ENCODE measurements around the gene NSD1.

NSD1 gene

GRCh38 chr5:177310332-177310731 lies 176.8 kb downstream of the NSD1 start:
- DNase-seq, result no peak

- DNase-seq, result no peak
These were observed 177.3 kb downstream of the NSD1 start for GRCh38 chr5:177310757-177311391.

- DNase-seq, result no peak
These were observed 177.8 kb downstream of the NSD1 start for GRCh38 chr5:177311392-177311722.

- peak; percentile 92 for DNase-seq
These were observed 178.4 kb downstream of the NSD1 start, which contains the start of gene MXD3 for GRCh38 chr5:177311723-177312648. TSS of gene MXD3 (minus strand) at chr5:177311898. CDS start at chr5:177311830, 68 bp downstream.

GRCh38 chr5:177312649-177313181 lies 179.1 kb downstream of the NSD1 start:
- DNase-seq, result no peak

GRCh38 chr5:177313561-177314259 lies 180.1 kb downstream of the NSD1 start:
- no peak for DNase-seq

GRCh38 chr5:177314376-177315342 lies 181.1 kb downstream of the NSD1 start:
- no peak for DNase-seq

- DNase-seq, result no peak
These were observed 181.8 kb downstream of the NSD1 start for GRCh38 chr5:177315411-177315810.

GRCh38 chr5:177316005-177316404 lies 182.4 kb downstream of the NSD1 start:
- DNase-seq, result no peak

GRCh38 chr5:177317959-177318377 lies 184.4 kb downstream of the NSD1 start:
- peak; percentile 65 for DNase-seq

GRCh38 chr5:177319913-177320588 lies 186.5 kb downstream of the NSD1 start:
- DNase-seq, result no peak

GRCh38 chr5:177320879-177321278 lies 187.3 kb downstream of the NSD1 start:
- no peak for DNase-seq

- no peak for DNase-seq
These were observed 192.4 kb downstream of the NSD1 start for GRCh38 chr5:177325868-177326381.

GRCh38 chr5:177327539-177328522 lies 194.3 kb downstream of the NSD1 start:
- no peak for DNase-seq

GRCh38 chr5:177328545-177329231 lies 195.1 kb downstream of the NSD1 start:
- DNase-seq, result no peak

GRCh38 chr5:177329883-177330282 lies 196.3 kb downstream of the NSD1 start:
- no peak for DNase-seq

- DNase-seq, result no peak
These were observed 197.6 kb downstream of the NSD1 start for GRCh38 chr5:177330991-177331842.

Data from effector CD4-positive, alpha-beta T cell (primary cell).